D721Med (cell line): Measurements from ENCODE around the gene PLEKHG2.
A peak's percentile ranks its signal among the peaks of the same experiment; 100 is the strongest.

Experiments
- DNase-seq: peaks from one replicate; pipeline ENCODE4 v3.0.0; 2011; ENCODE audit warnings: low spot score; ENCODE audit not compliant: insufficient read length
- FAIRE-seq: peaks from 2 replicates; lab custom pipeline; 2011; peaks lifted over from hg19 to GRCh38; lab: Jason Lieb, UNC
- TF ChIP-seq, protein P1 (sequence below): IDR thresholded peaks from 2 replicates; pipeline ENCODE4 v1.5.1; 2012; ENCODE audit warnings: mild to moderate bottlenecking, control low read depth; ENCODE audit not compliant: insufficient read depth; ENCODE audit errors: missing control alignments

The PLEKHG2 gene

GRCh38 chr19:39413272-39413910 lies 922 bp downstream of the PLEKHG2 start:
- peak; percentile 73 for DNase-seq
- TF ChIP-seq, protein P1, sequence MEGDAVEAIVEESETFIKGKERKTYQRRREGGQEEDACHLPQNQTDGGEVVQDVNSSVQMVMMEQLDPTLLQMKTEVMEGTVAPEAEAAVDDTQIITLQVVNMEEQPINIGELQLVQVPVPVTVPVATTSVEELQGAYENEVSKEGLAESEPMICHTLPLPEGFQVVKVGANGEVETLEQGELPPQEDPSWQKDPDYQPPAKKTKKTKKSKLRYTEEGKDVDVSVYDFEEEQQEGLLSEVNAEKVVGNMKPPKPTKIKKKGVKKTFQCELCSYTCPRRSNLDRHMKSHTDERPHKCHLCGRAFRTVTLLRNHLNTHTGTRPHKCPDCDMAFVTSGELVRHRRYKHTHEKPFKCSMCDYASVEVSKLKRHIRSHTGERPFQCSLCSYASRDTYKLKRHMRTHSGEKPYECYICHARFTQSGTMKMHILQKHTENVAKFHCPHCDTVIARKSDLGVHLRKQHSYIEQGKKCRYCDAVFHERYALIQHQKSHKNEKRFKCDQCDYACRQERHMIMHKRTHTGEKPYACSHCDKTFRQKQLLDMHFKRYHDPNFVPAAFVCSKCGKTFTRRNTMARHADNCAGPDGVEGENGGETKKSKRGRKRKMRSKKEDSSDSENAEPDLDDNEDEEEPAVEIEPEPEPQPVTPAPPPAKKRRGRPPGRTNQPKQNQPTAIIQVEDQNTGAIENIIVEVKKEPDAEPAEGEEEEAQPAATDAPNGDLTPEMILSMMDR: no peak
- FAIRE-seq: no peak

GRCh38 chr19:39413911-39414608 lies 1.6 kb downstream of the PLEKHG2 start:
- FAIRE-seq (no peak), DNase-seq (no peak)
- TF ChIP-seq, protein P1: peak; percentile 15

DNA sequence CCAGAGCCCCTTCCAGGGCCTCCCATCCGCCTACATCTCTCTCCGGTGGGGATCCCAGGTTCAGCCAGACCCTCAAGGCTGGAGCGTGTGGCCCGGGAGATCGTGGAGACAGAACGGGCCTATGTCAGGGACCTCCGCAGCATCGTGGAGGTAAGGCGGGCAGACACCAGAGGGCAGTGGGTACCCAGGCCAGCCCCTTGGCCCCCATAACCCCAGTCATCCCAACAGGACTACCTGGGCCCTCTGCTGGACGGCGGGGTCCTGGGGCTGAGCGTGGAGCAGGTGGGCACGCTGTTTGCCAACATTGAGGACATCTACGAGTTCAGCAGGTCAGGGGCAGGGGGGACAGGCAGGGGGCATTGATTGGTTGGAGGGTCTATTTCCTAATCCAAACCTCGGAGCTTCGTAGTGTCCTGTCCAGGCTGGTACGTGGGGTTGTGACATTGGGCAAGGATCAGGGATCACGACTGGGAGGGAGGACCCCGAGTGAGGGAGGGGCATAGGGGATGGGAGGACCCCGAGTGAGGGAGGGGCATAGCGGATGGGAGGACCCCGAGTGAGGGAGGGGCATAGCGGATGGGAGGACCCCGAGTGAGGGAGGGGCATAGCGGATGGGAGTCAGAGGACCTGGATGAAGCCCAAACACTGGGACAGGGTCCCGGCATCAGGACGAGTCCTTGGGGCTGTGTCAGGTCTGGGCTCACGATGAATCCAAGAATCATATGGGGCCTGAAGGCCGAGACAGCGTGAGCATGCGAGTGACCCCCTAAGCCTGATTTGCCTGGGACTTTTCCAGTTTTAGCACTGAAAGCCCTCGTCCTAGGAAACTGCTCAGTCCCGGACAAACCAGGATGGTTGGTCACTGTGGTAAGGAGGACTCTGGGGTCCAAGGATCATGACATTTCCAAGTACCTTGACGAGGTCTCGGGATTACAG lies 2.9 kb downstream of the PLEKHG2 start:
- FAIRE-seq: no peak
- DNase-seq: no peak
- TF ChIP-seq, protein P1: no peak

DNA sequence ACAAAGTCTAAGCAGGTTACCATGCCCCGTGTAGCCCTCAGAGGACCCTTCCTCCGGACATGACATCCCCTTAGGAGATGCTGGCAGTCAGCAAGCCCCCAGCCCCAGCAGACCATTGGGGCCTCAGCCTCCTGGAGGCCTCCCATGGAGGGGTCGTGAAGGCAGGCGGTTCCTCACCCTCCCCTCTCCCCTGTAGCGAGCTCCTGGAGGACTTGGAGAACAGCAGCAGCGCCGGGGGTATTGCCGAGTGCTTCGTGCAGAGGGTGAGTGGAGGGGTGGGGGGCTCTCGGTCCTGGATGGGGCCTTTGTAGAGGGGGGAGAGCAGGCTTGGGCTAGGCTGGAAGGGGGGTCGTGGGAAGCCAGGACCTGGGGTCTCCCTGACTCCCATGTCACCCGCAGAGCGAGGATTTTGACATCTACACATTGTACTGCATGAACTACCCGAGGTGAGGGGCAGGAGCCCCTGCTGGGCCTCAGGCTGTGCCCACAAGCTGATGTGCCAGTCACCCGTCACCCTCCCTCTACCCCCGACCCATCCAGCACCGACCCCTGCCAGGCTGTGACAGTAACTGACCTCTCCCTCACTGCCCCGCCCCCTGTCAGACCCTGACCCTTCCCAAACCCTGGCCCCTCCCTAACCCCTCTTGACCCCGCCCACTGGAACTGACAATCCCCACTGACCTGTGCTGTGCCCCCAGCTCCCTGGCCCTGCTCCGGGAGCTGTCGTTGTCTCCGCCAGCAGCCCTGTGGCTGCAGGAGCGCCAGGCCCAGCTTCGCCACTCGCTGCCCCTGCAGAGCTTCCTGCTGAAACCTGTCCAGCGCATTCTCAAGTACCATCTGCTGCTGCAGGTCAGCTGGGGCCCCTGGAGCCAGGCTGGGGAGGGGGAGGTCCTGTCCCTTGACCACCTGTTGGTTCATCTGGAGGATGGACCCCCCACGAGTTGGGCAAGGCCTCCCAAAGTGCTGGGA lies 4.0 kb downstream of the PLEKHG2 start:
- no peak for DNase-seq
- TF ChIP-seq, protein P1: no peak
- FAIRE-seq: no peak

DNA sequence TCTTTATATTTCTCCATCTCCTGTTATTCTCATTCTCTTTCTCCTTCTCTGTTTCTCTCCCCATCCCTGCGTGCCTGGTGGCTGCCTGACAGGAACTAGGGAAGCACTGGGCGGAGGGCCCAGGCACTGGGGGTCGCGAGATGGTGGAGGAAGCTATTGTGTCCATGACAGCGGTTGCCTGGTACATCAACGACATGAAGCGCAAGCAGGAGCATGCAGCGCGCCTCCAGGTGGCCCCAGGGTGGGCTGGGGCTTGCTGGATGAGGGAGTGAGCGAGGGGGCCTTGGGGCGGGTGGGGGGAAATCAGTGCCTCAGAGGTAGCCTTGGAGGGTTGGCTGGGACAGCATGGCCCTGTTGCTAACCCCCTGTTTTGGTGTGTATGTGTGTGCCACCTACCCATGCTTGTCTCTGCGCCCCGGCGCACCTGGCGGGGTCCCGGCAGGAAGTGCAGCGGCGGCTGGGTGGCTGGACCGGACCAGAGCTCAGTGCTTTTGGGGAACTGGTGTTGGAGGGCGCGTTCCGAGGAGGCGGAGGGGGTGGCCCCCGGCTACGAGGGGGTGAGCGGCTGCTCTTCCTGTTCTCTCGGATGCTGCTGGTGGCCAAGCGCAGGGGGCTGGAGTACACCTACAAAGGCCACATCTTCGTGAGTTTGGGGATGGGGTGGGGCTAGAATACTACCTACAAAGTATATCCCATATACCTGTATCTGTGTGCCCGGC lies 5.2 kb downstream of the PLEKHG2 start:
- FAIRE-seq: no peak
- TF ChIP-seq, protein P1: no peak
- DNase-seq: no peak

DNA sequence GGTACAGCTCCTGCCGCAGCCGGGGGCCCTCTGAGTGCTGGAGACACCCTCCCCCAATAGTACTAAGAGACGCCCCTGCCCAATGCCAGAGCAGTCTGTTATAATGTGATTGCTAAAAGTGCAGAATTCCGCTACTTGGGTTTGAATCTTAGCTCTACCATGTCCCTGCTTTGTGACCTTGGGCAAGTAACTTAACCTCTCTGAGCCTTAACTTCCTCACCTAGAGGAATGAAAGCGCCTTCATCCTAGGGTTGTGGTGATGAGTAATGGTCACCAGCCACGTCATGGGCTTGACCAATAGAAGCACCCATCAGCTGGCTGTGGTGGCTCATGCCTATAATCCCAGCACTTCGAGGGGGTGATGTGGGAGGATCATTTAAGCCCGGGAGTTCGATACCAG lies 6.5 kb downstream of the PLEKHG2 start:
- TF ChIP-seq, protein P1: no peak
- FAIRE-seq: no peak
- no peak for DNase-seq
